GM12878 (cell line): ENCODE results near the gene SLC39A11. TPM values are rescaled to one million over a fixed set of nuclear protein-coding genes. Genes with fewer than 3 reads are reported as not detected.

Experiments used
- ATAC-seq: fragments of 200-7000 bp; cut with Tn5 transposase; 3 replicates; pipeline ENCODE4 v1.9.1; 2020; ENCODE audit warnings: mild to moderate bottlenecking, moderate library complexity
- BruUV-seq: library from RNA; stranded (reverse); fragments of 400-500 nt; replicated peaks from 2 replicates; lab custom pipeline; 2021; lab: Mats Ljungman, UMichigan
- CTCF ChIA-PET: fragments of 300-600 bp; sonication (Branson Sonifier 250); formaldehyde crosslinking; extraction: SDS; loops from one replicate; lab custom pipeline; 2021; ENCODE audit warnings: inconsistent platforms; lab: Yijun Ruan, JAX
- POLR2A ChIA-PET: fragments of 350-600 bp; formaldehyde crosslinking; extraction: SDS; loops from one replicate; lab custom pipeline; 2021; ENCODE audit warnings: inconsistent platforms; lab: Charles Lee
- RAD21 ChIA-PET: fragments of 300-600 bp; sonication (Branson Sonifier 250); formaldehyde crosslinking; loops from one replicate; lab custom pipeline; 2023; ENCODE audit warnings: antibody characterized with exemption; ENCODE audit not compliant: unreplicated experiment; lab: Charles Lee
- SMC1A ChIA-PET: fragments of 300-600 bp; sonication (Branson Sonifier 250); formaldehyde crosslinking; loops from one replicate; lab custom pipeline; 2023; ENCODE audit not compliant: unreplicated experiment, uncharacterized antibody; lab: Charles Lee
- DNase-seq: peaks from one replicate; pipeline ENCODE4 v3.0.0-alpha.2; 2011; ENCODE audit warnings: low read depth, low spot score
- FAIRE-seq: peaks from 3 replicates; lab custom pipeline; 2011; peaks lifted over from hg19 to GRCh38; lab: Jason Lieb, UNC
- H2AFZ ChIP-seq: 2 replicates; pipeline ENCODE4 v1.6.0; 2011; ENCODE audit warnings: low read depth, low read length, control low read depth; ENCODE audit not compliant: control insufficient read depth
- H3K27ac ChIP-seq: 2 replicates; pipeline ENCODE4 v1.5.1; 2011; ENCODE audit warnings: control low read depth; ENCODE audit not compliant: control insufficient read depth, insufficient read depth
- H3K27me3 ChIP-seq, 2 experiments: replicated peaks in 1 of 2; 2 replicates each; pipeline versions ENCODE4 v1.6.0 to v1.6.1; 2011; ENCODE audit warnings: low read length in 1 of 2; ENCODE audit not compliant: control insufficient read depth in 2 of 2, insufficient read depth in 2 of 2
- H3K36me3 ChIP-seq, 2 experiments: 2 replicates each; pipeline ENCODE4 v1.5.1; 2011; ENCODE audit warnings: low read length in 1 of 2; ENCODE audit not compliant: control insufficient read depth in 2 of 2, insufficient read depth in 2 of 2
- H3K4me1 ChIP-seq: 2 replicates; pipeline ENCODE4 v1.6.1; 2011; ENCODE audit warnings: mild to moderate bottlenecking, low read length, moderate library complexity, mixed read lengths; ENCODE audit not compliant: control insufficient read depth, insufficient read depth
- H3K4me2 ChIP-seq: 2 replicates; pipeline ENCODE4 v1.6.0; 2011; ENCODE audit warnings: control low read depth; ENCODE audit not compliant: control insufficient read depth, insufficient read depth
- H3K4me3 ChIP-seq: fragments of 200-600 bp; sonication (generic); 2 replicates; pipeline ENCODE4 v1.5.1; 2016
- H3K79me2 ChIP-seq: 2 replicates; pipeline ENCODE4 v1.6.0; 2011; ENCODE audit warnings: low read length; ENCODE audit not compliant: control insufficient read depth, insufficient read depth
- H3K9ac ChIP-seq: 2 replicates; pipeline ENCODE4 v1.8.0; 2011; ENCODE audit warnings: low read length, control low read depth, mixed read lengths; ENCODE audit not compliant: control insufficient read depth, insufficient read depth
- H3K9me3 ChIP-seq: replicated peaks from 3 replicates; pipeline ENCODE4 v1.5.1; 2011; ENCODE audit warnings: mild to moderate bottlenecking, low read length; ENCODE audit not compliant: control insufficient read depth, insufficient read depth
- H4K20me1 ChIP-seq: 2 replicates; pipeline ENCODE4 v1.6.0; 2011; ENCODE audit not compliant: control insufficient read depth, insufficient read depth
- IKZF1 ChIP-seq: fragments of 450-650 bp; conservative IDR thresholded peaks from 2 replicates; pipeline ENCODE4 v1.6.1; 2017; ENCODE audit warnings: antibody characterized with exemption, mild to moderate bottlenecking
- ZBED1 ChIP-seq: IDR thresholded peaks from 2 replicates; pipeline ENCODE4 v1.6.1; 2016; ENCODE audit warnings: borderline replicate concordance
- ZBTB11 ChIP-seq: fragments of 450-650 bp; formaldehyde crosslinking; IDR thresholded peaks from 2 replicates; pipeline ENCODE4 v1.5.0; 2022; ENCODE audit warnings: mild to moderate bottlenecking, missing genetic modification characterization
- WGBS: methylation state at CpG from one replicate; pipeline ENCODE4 v1.1.6; 2016; ENCODE audit warnings: low lambda C conversion rate; ENCODE audit not compliant: insufficient replicate concordance, insufficient coverage; ENCODE audit errors: missing lambda C conversion rate; 5-methylcytosine and 5-hydroxymethylcytosine counted together
- in situ Hi-C: fragments of 300-500 bp; cut with MboI; formaldehyde crosslinking; loops from 9 replicates; pipeline ENCODE4 v1.14.3; 2018; ENCODE audit warnings: mixed read lengths
- intact Hi-C: fragments of 100-400 bp; cut with micrococcal nuclease; formaldehyde crosslinking; loops from one replicate; pipeline ENCODE4 v1.14.2; 2022; ENCODE audit not compliant: unreplicated experiment
- polyA plus RNA-seq, 11 experiments: library from polyadenylated mRNA; depleted of rRNA in 4 of 11; unstranded in 6 of 11; stranded (reverse) in 5 of 11; fragments of >200 nt; fragmentation: Nextera tagmentation in 4 of 11; fragmentation: Illumina TruSeq in 1 of 11; extraction: Ambion mirVana in 4 of 11; extraction: Trizol in 1 of 11; gene quantifications; 1 replicate in 1 of 11; 2 replicates in 10 of 11; pipeline versions ENCODE4 v1.2.1 to v1.2.3, GENCODE V29; 2011 to 2016; ENCODE audit warnings: inconsistent platforms in 2 of 11, missing spikeins in 2 of 11, low read depth in 1 of 11
- total RNA-seq, 4 experiments: library from RNA; depleted of rRNA in 3 of 4; stranded (reverse); fragments of >200 nt in 3 of 4; fragmentation: Illumina TruSeq in 1 of 4; extraction: Trizol in 1 of 4; gene quantifications; 2 replicates each; pipeline versions ENCODE4 v1.2.1 to v1.2.3, GENCODE V29; 2013 to 2021

The SLC39A11 gene
- total and polyA plus RNA-seq, 10 of the 15 experiments (the other 5 are each of a cell fraction or from before 2014, with no cell fraction given) = 8.6 to 23.8 (median 14.0) TPM

GRCh38 chr17:72720494-72720825 is 372.0 kb downstream of the SLC39A11 start:
- in situ Hi-C loops = no loop called here
- Histone ChIP-seq H3K27me3 (no peaks in the 10 kb centered on the region), H3K36me3 (no peaks in the 10 kb centered on the region), H3K4me3 (no peak overlapping the region), H3K9me3 (no peaks in the 10 kb centered on the region), H2AFZ (no peak overlapping the region), H3K4me2 (no peak overlapping the region), H3K79me2 (no peaks in the 10 kb centered on the region), H4K20me1 (no peaks in the 10 kb centered on the region), H3K9ac (no peak overlapping the region), H3K4me1 (peaks cover 12% of the 10 kb centered on the region), H3K27ac (no peak overlapping the region)
- ChIA-PET POLR2A (no interaction called here), CTCF (interaction anchor here (1.7 to 5.7 kb wide), 4 partner anchors 11 to 163 kb away, joined by 3 to 35 read pairs (median 8); no protein-coding TSS in a partner anchor), SMC1A (interaction anchor here (1.3 kb wide), 1 partner anchor 470 kb away, joined by 4 read pairs; no protein-coding TSS in a partner anchor), RAD21 (interaction anchor here (0.8 to 1.3 kb wide), 3 partner anchors 158 to 163 kb away, joined by 3 to 6 read pairs (median 4); no protein-coding TSS in a partner anchor)
- no peak for TF ChIP-seq IKZF1
- no peak for TF ChIP-seq ZBTB11 (CRISPR knock-in tag)
- no peak for TF ChIP-seq ZBED1
- WGBS = 93% methylated on average over 1 of the region's 1 CpG
- ATAC-seq (no peak), FAIRE-seq (no peak), DNase-seq (no peak)
- intact Hi-C loops = no loop called here
- BruUV-seq = no TSS peak
